K562 (cell line): ENCODE data around the gene NOLC1. TPM values are rescaled to one million over a fixed set of nuclear protein-coding genes. Genes with fewer than 3 reads are reported as not detected.

Source experiments
- CBFA2T3 ChIP-seq: fragments of 450-650 bp; IDR thresholded peaks from 2 replicates; pipeline ENCODE4 v1.6.1; 2017
- CBX2 ChIP-seq: fragments of 200-600 bp; sonication (generic); IDR thresholded peaks from one replicate; pipeline ENCODE4 v1.6.1; 2012; ENCODE audit warnings: mild to moderate bottlenecking, low read length, inconsistent platforms; ENCODE audit not compliant: insufficient read depth, poor library complexity, severe bottlenecking
- CREM ChIP-seq: IDR thresholded peaks from 2 replicates; pipeline ENCODE4 v1.6.1; 2014; ENCODE audit warnings: antibody characterized with exemption, low read depth
- DIDO1 ChIP-seq: fragments of 450-650 bp; IDR thresholded peaks from 2 replicates; pipeline ENCODE4 v1.6.1; 2016; ENCODE audit warnings: low read depth, missing biosample characterization, missing genetic modification characterization
- MBD2 ChIP-seq: sonication (generic); IDR thresholded peaks from 2 replicates; pipeline ENCODE4 v1.6.1; 2016; ENCODE audit warnings: low read depth, borderline replicate concordance
- NFIC ChIP-seq: fragments of 450-650 bp; IDR thresholded peaks from 2 replicates; pipeline ENCODE4 v1.6.1; 2017; ENCODE audit warnings: mild to moderate bottlenecking, inconsistent platforms
- PURB ChIP-seq: sonication (generic); formaldehyde crosslinking; IDR thresholded peaks from 2 replicates; pipeline ENCODE4 v1.9.0; 2021; ENCODE audit warnings: low read depth, mild to moderate bottlenecking, missing genetic modification reagents
- SMARCB1 ChIP-seq: IDR thresholded peaks from 2 replicates; pipeline ENCODE4 v1.6.1; 2011; ENCODE audit warnings: improper control_type of control experiment, low read depth; ENCODE audit not compliant: insufficient read length
- U2AF1 ChIP-seq: fragments of 200-400 bp; formaldehyde crosslinking; optimal IDR thresholded peaks from 2 replicates; pipeline ENCODE3; 2017; ENCODE audit warnings: mild to moderate bottlenecking, low read depth, low read length, moderate library complexity
- ZFP36 ChIP-seq: fragments of 150-350 bp; IDR thresholded peaks from 2 replicates; pipeline ENCODE4 v1.6.1; 2018; ENCODE audit warnings: low read length, low read depth; ENCODE audit not compliant: partially characterized antibody
- ZNF41 ChIP-seq: fragments of 250-450 bp; sonication (Bioruptor Pico); conservative IDR thresholded peaks from 2 replicates; pipeline ENCODE4 v1.4.0; 2020; ENCODE audit warnings: mild to moderate bottlenecking
- polyA plus RNA-seq, 8 experiments: library from polyadenylated mRNA; depleted of rRNA in 4 of 8; stranded (reverse) in 5 of 8; unstranded in 3 of 8; fragments of >200 nt; fragmentation: Nextera tagmentation in 2 of 8; fragmentation: Illumina TruSeq in 1 of 8; extraction: Ambion mirVana in 2 of 8; extraction: Trizol in 1 of 8; gene quantifications; 2 replicates each; pipeline versions ENCODE4 v1.2.1 to v1.2.3, GENCODE V29; 2011 to 2014; ENCODE audit warnings: inconsistent platforms in 1 of 8, missing spikeins in 1 of 8
- total RNA-seq, 7 experiments: library from RNA; depleted of rRNA in 6 of 7; stranded (reverse); fragments of >200 nt in 6 of 7; fragmentation: Illumina TruSeq in 2 of 7; extraction: Trizol in 2 of 7; gene quantifications; 2 replicates each; pipeline versions ENCODE4 v1.2.1 to v1.2.3, GENCODE V29; 2011 to 2021; ENCODE audit warnings: low replicate concordance in 1 of 7
- TF ChIP-seq, protein P1 (sequence below): fragments of 250-450 bp; sonication (Bioruptor Pico); IDR thresholded peaks from 2 replicates; pipeline ENCODE4 v1.8.0; 2021; ENCODE audit warnings: moderate library complexity, mild to moderate bottlenecking, inconsistent platforms
- TF ChIP-seq, protein P2 (sequence below): fragments of 150-350 bp; conservative IDR thresholded peaks from 2 replicates; pipeline ENCODE4 v1.6.1; 2014; ENCODE audit warnings: low read length
- TF ChIP-seq, protein P3 (sequence below): fragments of 450-650 bp; IDR thresholded peaks from 2 replicates; pipeline ENCODE4 v1.6.1; 2016; ENCODE audit warnings: low read depth

NOLC1 gene
- total and polyA plus RNA-seq, 9 of the 15 experiments (the other 6 are each of a cell fraction or from before 2014, with no cell fraction given) = 102 to 310 (median 165) TPM

DNA sequence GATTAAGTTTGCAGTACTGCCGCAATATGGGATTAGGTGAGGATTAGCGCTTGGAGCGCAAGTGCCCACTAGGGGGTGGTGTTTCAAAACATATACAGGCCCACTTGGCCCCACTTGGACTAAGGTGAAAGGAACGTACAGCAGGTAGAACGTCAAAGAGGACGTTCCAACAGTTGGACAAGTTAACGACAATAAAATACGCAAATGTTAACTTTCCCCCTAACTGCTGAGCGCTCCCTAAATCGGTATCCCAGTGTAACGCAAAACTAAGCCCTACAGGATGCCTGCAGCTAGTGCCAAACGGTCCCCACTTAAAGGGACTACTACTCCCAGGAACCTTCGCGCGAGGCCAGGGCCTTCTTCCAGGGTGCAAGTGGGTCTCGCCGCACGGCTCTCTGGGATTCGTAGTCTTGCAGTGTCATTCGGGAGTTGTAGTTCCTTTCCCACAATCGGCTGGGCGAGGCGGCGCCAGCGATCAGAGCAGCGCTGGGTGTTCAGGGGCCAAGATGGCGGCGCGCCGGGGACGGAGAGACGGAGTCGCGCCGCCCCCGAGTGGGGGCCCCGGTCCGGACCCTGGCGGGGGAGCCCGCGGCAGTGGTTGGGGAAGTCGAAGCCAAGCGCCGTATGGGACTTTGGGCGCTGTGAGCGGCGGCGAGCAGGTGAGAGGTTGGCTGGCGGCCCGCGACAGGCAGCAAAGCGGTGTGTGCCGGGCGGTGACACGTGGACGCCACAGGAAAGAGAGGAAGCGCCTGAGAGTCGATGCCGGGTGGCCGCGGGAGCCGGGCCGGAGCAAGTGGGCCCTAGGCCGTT, 19.4 kb upstream of the NOLC1 start, which contains the start of gene PPRC1 (continued):
- TF ChIP-seq, protein P1, sequence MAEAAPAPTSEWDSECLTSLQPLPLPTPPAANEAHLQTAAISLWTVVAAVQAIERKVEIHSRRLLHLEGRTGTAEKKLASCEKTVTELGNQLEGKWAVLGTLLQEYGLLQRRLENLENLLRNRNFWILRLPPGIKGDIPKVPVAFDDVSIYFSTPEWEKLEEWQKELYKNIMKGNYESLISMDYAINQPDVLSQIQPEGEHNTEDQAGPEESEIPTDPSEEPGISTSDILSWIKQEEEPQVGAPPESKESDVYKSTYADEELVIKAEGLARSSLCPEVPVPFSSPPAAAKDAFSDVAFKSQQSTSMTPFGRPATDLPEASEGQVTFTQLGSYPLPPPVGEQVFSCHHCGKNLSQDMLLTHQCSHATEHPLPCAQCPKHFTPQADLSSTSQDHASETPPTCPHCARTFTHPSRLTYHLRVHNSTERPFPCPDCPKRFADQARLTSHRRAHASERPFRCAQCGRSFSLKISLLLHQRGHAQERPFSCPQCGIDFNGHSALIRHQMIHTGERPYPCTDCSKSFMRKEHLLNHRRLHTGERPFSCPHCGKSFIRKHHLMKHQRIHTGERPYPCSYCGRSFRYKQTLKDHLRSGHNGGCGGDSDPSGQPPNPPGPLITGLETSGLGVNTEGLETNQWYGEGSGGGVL (CRISPR knock-in tag) = no peak
- TF ChIP-seq, protein P2, sequence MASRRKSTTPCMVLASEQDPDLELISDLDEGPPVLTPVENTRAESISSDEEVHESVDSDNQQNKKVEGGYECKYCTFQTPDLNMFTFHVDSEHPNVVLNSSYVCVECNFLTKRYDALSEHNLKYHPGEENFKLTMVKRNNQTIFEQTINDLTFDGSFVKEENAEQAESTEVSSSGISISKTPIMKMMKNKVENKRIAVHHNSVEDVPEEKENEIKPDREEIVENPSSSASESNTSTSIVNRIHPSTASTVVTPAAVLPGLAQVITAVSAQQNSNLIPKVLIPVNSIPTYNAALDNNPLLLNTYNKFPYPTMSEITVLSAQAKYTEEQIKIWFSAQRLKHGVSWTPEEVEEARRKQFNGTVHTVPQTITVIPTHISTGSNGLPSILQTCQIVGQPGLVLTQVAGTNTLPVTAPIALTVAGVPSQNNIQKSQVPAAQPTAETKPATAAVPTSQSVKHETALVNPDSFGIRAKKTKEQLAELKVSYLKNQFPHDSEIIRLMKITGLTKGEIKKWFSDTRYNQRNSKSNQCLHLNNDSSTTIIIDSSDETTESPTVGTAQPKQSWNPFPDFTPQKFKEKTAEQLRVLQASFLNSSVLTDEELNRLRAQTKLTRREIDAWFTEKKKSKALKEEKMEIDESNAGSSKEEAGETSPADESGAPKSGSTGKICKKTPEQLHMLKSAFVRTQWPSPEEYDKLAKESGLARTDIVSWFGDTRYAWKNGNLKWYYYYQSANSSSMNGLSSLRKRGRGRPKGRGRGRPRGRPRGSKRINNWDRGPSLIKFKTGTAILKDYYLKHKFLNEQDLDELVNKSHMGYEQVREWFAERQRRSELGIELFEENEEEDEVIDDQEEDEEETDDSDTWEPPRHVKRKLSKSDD = no peak
- TF ChIP-seq DIDO1 (tag) (no peak), CBFA2T3 (no peak), SMARCB1 (no peak), CREM (peak; percentile 90), CBX2 (no peak), ZFP36 (no peak), MBD2 (peak; percentile 91), U2AF1 (peak; percentile 72), NFIC (no peak; the same call in none of the 2 replicates), ZNF41 (CRISPR knock-in tag) (no peak), PURB (no peak)
- TF ChIP-seq, protein P3, sequence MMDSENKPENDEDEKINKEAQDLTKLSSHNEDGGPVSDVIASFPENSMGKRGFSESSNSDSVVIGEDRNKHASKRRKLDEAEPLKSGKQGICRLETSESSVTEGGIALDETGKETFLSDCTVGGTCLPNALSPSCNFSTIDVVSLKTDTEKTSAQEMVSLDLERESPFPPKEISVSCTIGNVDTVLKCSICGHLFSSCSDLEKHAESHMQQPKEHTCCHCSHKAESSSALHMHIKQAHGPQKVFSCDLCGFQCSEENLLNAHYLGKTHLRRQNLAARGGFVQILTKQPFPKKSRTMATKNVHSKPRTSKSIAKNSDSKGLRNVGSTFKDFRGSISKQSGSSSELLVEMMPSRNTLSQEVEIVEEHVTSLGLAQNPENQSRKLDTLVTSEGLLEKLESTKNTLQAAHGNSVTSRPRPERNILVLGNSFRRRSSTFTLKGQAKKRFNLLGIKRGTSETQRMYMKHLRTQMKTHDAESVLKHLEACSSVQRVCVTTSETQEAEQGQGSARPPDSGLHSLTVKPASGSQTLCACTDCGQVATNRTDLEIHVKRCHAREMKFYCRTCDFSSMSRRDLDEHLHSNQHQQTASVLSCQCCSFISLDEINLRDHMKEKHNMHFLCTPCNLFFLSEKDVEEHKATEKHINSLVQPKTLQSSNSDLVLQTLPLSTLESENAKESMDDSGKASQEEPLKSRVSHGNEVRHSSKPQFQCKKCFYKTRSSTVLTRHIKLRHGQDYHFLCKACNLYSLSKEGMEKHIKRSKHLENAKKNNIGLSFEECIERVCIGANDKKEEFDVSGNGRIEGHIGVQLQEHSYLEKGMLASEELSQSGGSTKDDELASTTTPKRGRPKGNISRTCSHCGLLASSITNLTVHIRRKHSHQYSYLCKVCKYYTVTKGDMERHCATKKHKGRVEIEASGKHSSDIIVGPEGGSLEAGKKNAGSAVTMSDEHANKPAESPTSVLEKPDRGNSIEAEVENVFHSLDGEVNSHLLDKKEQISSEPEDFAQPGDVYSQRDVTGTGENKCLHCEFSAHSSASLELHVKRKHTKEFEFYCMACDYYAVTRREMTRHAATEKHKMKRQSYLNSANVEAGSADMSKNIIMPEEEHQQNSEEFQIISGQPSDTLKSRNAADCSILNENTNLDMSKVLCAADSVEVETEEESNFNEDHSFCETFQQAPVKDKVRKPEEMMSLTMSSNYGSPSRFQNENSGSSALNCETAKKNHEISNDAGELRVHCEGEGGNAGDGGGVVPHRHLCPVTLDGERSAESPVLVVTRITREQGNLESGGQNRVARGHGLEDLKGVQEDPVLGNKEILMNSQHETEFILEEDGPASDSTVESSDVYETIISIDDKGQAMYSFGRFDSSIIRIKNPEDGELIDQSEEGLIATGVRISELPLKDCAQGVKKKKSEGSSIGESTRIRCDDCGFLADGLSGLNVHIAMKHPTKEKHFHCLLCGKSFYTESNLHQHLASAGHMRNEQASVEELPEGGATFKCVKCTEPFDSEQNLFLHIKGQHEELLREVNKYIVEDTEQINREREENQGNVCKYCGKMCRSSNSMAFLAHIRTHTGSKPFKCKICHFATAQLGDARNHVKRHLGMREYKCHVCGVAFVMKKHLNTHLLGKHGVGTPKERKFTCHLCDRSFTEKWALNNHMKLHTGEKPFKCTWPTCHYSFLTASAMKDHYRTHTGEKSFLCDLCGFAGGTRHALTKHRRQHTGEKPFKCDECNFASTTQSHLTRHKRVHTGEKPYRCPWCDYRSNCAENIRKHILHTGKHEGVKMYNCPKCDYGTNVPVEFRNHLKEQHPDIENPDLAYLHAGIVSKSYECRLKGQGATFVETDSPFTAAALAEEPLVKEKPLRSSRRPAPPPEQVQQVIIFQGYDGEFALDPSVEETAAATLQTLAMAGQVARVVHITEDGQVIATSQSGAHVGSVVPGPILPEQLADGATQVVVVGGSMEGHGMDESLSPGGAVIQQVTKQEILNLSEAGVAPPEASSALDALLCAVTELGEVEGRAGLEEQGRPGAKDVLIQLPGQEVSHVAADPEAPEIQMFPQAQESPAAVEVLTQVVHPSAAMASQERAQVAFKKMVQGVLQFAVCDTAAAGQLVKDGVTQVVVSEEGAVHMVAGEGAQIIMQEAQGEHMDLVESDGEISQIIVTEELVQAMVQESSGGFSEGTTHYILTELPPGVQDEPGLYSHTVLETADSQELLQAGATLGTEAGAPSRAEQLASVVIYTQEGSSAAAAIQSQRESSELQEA = no peak
